ENCODE results near the gene C19orf38. TPM values are rescaled to one million over a fixed set of nuclear protein-coding genes. Genes with fewer than 3 reads are reported as not detected.

The C19orf38 gene
- total and polyA plus RNA-seq, 9 of the 15 experiments (the other 6 are each of a cell fraction or from before 2014, with no cell fraction given): 0.14 to 0.18 TPM; not detected in 7

GRCh38 chr19:10846500-10847202, 1.6 kb upstream of the C19orf38 start:
- Histone ChIP-seq H3K4me2 (ENCODE audit: insufficient read depth, low read length) (no peak overlapping the region), H3K79me2 (ENCODE audit: control insufficient read depth, insufficient read depth, low read length) (no peaks in the 10 kb centered on the region), H3K36me3 (ENCODE audit: control insufficient read depth, insufficient read depth, low read length) (no peaks in the 10 kb centered on the region), H4K20me1 (replicated peaks; ENCODE audit: control insufficient read depth, insufficient read depth, low read length) (no peaks in the 10 kb centered on the region), H3K4me3 (no peak overlapping the region), H3K27me3 (ENCODE audit: control insufficient read depth in 2 of 2, insufficient read depth in 2 of 2, low read length in 2 of 2) (no peaks in the 10 kb centered on the region), H2AFZ (ENCODE audit: low read depth, low read length) (no peak overlapping the region), H3K9ac (ENCODE audit: insufficient read depth in 1 of 2, low read depth in 2 of 2, low read length in 2 of 2) (no peak overlapping the region), H3K4me1 (replicated peaks in 1 of 2; ENCODE audit: control insufficient read depth in 2 of 2, insufficient read depth in 2 of 2, low read length in 2 of 2) (peaks cover 7 to 14% of the 10 kb centered on the region in 2 experiments; a peak in 4 of 5 replicates), H3K9me3 (replicated peaks; ENCODE audit: control insufficient read depth, insufficient read depth, low read depth, low read length) (no peaks in the 10 kb centered on the region), H3K27ac (ENCODE audit: extremely low read depth, low read depth, low read length) (no peak overlapping the region), H3K9me1 (ENCODE audit: control insufficient read depth, insufficient read depth, low read length) (no peaks in the 10 kb centered on the region)
- BruUV-seq (replicated peaks): no TSS peak
- TF ChIP-seq RBM25 (IDR thresholded peaks at IDR 0.05; ENCODE audit: low read depth, low read length, severe bottlenecking): peak; percentile 97
- TF ChIP-seq SAFB (IDR thresholded peaks at IDR 0.05; ENCODE audit: borderline replicate concordance, low read depth, low read length): no peak
- TF ChIP-seq BCOR (IDR thresholded peaks at IDR 0.05): peak; percentile 59
- TF ChIP-seq KDM1A (IDR thresholded peaks at IDR 0.05): 0 out of 4 replicates have a peak, but pooled peaks of 1 of the 2 experiments have one; percentile 15
- TF ChIP-seq GATA2 (CRISPR knock-in tag; IDR thresholded peaks at IDR 0.05): no peak
- TF ChIP-seq PHTF2 (CRISPR knock-in tag; IDR thresholded peaks at IDR 0.05): no peak
- WGBS (ENCODE audit: insufficient coverage, low coverage, missing lambda C conversion rate): 29% methylated on average over 2 of the region's 2 CpGs
- no peak for ATAC-seq
- in situ Hi-C loops (cut with MboI): no loop called here
- intact Hi-C loops (cut with micrococcal nuclease): no loop called here
- ChIA-PET POLR2A (interaction anchor here (0.6 to 0.9 kb wide), 2 partner anchors 12 to 15 kb away, joined by 3 read pairs; no protein-coding TSS in a partner anchor), CTCF (ENCODE audit: low intra/inter-chr PET ratio) (no interaction called here)
- no peak for FAIRE-seq
- DNase-seq (ENCODE audit: extremely low read depth in 1 of 4, low spot score in 3 of 4): peak in 1 of 4 experiments; percentile 2

Measured in K562 (cell line).